Stimulated activated CD4-positive, alpha-beta T cell treated with anti-CD3 and anti-CD28 coated beads, TNF-alpha, amount 100 ng/mL, for 1 hour (primary cell): ENCODE measurements around the gene PRSS3.
"Not testable (repeated sequence)": the region's sequence is repeated elsewhere in the genome, so short reads cannot be mapped to it uniquely, and the experiment has no call there.

ENCODE experiments used
- DNase-seq, 3 donors: peaks; one replicate each; pipeline ENCODE4 v3.0.0-alpha.2; 2020; ENCODE audit warnings: low read depth in 3 of 3, low spot score in 1 of 3

PRSS3 gene

DNA sequence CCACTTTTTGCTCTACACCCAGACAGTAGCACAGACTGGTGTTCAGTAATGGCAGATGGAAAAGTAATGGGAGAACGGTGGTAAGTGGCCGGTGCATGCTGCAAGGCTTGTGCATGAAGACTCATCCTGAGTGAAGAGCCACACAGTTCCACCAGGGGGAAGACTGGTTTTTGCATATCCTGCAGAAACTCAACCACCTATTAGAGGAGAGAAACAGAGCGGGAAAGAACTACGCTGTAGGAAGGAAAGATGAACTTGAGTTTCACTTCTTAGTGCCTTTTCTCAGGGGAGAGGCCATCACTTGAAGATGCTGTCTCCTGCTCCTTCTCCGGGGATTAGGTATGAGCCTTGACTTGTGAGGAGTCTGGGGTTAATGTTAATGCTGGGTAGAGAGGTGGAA is 9.4 kb upstream of the PRSS3 start:
- DNase-seq: no peak

DNA sequence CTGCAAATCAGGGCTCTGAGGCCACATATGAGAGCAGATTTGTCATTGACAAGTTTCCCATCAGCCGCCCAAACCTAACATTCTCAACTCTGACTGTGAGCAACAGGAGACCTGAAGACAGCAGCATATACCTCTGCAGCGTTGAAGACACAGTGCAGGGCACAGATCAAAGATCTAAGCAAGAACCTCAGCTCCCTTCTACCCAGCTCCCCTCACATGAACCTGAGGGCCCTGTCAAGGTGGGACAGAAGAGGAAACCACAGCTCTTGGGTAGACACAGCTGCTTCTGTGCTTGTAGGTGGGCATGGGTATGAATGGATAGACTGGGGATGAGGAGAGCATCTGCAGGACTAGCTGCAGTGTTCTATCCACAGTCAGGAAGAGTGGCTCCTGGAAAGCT is 8.7 kb upstream of the PRSS3 start:
- DNase-seq: no peak

DNA sequence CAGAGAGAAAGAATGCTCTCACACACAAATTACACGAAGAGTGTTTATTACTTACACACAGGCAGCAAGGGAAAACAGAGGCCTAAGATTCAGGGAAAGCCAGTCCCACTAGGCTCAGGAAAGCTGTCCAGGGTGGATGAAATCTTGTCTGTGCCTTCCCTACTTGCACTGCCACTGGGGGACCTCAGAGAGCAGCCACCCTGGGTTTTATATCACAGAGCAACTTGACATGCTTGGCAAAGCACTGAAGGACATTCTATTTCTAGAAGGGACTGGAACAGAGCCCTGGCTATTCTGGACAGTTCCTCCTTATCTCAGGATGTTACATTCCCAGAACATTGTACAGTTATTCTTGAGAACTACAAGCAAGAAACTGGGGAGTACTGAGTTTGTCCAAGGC is 7.5 kb upstream of the PRSS3 start:
- DNase-seq: no peak

DNA sequence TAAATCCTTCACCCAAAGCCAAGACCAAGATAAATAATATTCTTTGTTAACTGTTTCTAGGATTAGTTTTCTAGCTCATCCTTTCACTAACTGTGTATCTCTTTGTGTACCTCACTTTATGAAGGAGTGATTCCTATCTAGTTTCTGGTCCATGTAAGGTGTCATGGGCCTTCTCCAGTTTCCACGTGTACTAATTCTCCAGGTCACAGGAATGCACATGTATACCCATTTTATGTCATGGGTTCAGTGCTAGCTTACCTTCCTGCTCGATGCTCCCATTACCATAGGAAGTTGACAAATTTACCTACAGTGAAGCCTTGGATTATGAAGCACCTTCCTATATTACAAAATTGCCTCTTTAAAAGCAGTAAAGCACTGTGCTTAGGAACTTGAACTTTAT is 5.9 kb upstream of the PRSS3 start:
- DNase-seq: not testable (repeated sequence)

DNA sequence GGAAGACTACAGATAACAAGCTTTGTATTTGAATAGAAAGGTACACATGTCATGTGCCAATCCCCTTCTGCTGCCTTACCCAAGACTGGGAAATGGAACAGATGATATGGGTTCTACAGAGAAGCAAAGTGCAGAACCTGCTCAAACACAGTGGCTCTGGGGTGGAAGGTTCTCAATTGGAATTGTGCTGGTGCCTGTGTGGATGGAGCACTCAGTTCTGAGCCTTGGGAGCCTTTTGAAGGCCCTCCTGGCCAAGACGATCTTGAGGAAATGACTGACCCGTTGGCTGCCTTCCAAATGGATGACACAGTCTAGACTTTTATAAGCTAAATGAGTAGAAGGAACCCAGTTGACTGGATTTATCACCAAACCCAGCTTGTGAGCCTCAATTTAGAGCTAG is 4.2 kb upstream of the PRSS3 start:
- no peak for DNase-seq

DNA sequence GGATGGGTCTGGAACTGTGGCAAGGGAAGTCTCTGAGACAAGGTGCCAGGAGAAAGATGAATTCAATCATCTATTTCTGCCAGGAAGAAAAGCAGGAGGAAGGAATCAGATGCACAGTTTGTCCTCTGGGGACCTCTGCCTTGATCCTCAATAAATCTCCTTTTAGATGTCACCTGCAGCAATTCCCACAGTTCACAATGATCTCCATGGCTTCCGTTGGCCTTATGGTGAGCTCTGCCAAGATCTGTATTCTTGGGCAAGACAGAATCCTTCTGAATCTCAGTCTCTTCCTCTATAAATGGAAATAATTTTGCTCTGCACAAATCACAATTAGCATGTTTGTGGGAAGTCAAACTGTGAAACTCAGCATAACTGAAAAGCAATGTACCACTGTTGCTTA is 1.9 kb upstream of the PRSS3 start:
- DNase-seq: not testable (repeated sequence)

DNA sequence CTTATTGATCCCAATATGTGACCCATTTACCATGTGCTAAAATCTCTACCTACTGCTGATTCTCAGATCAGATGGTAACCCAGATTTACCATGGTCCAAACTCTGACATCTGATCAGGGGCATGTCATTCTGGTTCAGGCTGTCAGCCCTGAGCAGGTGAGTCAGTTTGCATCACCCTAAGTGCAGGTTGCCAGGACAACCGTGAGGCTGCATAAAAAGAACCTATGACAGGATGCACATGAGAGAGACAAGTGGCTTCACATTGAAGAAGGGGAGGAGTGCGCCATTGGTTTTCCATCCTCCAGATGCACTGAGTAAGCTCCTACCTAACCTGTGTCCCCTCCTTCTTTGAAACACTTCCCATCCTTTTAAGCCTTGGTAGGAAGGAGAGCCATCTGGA is 801 bp upstream of the PRSS3 start:
- DNase-seq: no peak

DNA sequence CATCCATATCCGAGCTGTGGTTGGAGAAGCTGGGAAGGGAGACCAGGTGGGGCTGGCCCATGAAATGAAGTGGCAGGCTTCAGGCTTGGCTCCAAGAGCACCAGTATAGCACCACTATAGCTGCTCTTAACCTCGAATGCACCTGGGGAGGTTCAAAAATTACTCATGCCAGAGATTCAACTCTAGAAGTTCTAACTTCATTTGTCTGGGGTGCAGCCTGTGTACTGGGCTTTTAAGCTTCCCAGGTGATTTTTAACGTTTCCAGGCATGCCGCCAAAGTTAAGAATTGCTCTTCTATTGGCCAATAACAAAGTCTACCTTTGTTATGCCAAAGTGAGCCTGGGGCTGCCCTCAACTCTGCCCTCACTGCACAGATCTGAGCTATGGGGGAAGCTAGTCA is 458 bp downstream of the PRSS3 start:
- DNase-seq: no peak

DNA sequence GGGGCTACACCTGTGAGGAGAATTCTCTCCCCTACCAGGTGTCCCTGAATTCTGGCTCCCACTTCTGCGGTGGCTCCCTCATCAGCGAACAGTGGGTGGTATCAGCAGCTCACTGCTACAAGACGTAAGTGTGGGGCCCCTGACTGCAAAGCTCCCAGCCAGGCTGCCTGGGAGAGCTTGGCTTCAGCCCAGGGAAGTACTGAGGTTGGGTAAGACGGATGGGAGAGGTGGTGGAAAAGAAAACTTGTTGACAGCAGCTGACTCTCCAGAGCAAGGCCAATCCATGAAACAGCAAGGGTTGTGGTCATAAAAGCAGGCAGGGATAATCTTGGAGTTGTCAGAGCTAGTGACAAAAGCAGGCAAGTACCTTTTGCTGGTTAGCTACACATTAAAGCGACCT is 1.3 kb downstream of the PRSS3 start:
- DNase-seq: not testable (repeated sequence)

DNA sequence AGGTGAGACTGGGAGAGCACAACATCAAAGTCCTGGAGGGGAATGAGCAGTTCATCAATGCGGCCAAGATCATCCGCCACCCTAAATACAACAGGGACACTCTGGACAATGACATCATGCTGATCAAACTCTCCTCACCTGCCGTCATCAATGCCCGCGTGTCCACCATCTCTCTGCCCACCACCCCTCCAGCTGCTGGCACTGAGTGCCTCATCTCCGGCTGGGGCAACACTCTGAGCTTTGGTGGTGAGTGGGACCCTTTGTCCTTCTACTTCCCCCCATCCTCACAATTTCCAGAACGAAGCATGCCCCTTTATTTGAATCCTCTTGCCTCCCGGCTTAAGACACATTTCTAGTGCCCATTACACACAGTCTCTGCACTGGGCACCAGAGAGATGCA is 2.5 kb downstream of the PRSS3 start:
- DNase-seq: no peak

DNA sequence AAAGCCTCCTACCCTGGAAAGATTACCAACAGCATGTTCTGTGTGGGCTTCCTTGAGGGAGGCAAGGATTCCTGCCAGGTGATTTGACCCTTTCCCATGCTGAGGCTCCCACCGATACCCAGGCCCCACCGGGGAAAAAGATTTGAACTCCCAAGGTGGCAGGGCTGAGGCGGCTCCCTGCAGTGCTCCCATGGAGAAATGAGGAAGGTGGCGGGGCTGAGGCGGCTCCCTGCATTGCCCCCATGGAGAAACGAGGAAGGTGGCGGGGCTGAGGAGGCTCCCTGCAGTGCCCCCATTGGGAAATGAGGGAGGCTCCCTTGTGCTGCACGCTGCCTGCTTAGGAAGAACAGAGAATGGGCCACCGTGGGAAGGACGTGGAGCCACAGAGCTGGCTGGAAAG is 3.2 kb downstream of the PRSS3 start:
- no peak for DNase-seq

DNA sequence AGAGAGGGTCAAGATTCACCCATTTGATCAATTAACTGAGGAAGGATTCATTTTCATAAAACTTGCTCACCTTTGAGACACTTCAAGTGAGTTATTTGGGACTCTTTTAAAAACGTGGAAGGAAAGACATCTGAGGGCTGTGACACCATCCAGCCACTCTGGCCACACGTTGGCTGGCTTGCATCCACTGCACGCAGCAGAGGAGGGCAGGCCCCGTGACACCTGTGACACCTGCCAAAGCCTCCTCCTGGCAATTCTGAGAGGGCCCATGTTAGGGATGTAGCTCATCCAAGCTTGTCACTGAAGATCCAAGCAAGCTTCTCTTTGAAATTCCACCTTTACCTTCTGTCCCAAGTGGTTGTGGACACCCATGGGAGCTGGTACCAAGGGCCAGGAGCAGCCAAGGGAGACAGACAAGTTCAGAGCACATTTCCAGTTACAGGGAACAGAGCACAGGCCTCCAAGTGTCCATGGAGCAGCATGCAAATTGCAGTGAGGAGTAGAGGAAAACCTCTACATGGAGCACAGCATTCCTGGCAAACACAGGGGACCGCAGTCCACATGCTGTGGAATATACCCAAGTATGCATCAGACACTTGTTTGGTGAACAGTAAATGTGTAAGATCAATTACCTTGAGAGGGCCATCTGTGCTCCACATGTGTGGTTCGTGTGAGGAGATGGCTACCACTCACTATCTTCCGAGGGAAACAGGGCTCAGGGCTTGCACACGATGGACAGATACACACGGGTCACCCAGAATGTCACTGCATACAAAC is 4.8 kb downstream of the PRSS3 start:
- DNase-seq: no peak

DNA sequence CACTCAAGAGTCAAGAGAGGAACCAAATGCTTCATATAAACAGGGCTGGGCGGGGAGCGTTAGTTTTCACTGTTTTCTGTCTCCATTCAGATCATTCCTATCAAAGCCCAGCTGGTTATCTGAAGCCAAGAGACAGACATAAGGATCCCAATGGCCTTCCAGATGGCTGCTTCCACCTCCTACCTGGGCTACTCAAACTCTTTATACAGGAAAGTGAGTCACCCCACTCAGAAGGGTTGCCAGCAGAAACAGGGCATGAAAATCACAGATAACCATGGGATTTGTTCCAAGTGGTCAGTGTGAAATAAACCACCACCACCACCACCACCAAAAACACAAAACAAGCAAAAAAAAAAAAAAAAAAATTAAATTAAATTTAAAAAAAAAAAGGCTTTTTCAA is 5.5 kb downstream of the PRSS3 start:
- DNase-seq: no peak

DNA sequence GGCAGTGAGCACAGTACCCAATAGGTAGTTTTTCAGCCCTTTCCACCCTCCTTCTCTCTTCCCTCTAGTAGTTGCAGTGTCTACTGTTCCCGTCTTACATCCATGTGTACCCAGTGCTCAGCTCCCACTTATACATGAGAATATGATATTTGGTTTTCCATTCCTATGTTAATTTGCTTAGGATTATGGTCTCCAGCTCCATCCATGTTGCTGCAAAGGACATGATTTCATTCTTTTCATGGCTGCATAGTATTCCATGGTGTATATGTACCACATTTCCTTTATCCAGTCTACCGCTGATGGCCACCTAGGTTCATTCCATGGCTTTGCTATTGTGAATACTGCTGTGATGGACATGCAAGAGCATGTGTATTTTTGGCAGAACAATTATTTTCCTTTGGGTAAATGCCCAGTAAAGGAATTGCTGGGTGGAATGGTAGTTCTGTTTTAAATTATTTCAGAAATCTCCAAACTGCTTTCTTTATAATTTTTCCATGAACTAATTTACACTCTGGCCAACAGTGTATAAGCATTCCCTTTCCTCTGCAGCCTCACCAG is 6.7 kb downstream of the PRSS3 start:
- DNase-seq: not testable (repeated sequence)

DNA sequence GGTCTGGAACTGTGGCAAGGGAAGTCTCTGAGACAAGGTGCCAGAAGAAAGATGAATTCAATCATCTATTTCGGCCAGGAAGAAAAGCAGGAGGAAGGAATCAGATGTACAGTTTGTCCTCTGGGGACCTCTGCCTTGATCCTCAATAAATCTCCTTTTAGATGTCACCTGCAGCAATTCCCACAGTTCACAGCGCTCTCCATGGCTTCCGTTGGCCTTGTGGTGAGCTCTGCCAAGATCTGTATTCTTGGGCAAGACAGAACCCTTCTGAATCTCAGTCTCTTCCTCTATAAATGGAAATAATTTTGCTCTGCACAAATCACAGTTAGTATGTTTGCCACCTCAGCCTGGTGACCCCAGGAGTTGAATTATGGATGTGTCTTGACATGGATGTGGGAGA is 8.8 kb downstream of the PRSS3 start:
- DNase-seq: not testable (repeated sequence)

DNA sequence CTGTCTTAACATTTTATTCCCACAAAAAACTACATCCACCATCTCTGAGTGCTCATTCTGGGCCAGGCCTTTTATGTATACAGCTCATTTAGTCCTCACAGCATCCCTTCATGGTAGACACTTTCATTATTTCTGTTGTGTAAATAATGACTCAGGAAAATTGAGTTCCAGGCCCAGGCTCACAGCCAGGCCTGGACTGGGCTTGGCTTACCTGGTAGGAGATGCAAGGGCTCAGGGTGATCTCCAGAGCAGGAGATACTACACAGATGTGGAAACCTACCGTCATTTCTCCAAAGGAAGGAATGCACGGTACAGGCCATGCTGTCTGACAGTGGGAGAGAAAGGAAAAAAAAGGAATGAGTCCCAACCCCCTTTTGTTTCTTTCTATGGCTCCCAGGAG is 11.8 kb downstream of the PRSS3 start:
- DNase-seq: not testable (repeated sequence)

DNA sequence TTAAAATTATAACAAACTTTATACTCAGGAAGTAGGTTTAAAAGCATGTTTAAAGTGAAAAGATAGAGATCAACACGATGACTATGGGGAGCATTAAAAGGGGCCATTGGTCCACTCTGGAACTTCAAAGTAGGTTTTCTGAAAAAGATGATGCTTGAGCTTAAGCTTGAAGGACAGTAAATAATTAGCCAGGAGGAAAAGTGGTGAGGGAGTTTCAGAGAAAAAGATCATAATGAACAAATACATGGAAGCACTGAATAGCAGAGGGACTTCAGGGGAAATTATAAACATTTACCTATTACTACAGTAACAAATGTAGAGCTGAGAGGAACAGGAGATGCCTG is 13.6 kb downstream of the PRSS3 start:
- not testable (repeated sequence) for DNase-seq

DNA sequence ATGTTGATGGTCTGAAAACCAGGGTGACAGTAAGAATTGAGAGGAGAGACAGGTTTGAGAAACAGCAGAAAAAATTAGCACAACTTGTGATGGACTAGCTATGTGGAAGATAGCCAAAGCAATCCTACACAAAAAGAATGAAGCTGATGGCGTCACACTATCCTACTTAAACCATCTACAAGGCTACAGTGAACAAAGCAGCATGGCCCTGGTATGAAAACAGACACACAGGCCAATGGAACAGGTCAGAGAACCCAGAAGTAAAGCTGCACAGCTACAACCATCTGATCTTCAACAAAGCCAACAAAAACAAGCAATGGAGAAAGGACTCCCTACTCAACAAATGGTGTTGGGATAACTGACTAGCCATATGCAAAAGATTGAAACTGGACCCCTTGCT is 14.1 kb downstream of the PRSS3 start:
- DNase-seq: no peak

DNA sequence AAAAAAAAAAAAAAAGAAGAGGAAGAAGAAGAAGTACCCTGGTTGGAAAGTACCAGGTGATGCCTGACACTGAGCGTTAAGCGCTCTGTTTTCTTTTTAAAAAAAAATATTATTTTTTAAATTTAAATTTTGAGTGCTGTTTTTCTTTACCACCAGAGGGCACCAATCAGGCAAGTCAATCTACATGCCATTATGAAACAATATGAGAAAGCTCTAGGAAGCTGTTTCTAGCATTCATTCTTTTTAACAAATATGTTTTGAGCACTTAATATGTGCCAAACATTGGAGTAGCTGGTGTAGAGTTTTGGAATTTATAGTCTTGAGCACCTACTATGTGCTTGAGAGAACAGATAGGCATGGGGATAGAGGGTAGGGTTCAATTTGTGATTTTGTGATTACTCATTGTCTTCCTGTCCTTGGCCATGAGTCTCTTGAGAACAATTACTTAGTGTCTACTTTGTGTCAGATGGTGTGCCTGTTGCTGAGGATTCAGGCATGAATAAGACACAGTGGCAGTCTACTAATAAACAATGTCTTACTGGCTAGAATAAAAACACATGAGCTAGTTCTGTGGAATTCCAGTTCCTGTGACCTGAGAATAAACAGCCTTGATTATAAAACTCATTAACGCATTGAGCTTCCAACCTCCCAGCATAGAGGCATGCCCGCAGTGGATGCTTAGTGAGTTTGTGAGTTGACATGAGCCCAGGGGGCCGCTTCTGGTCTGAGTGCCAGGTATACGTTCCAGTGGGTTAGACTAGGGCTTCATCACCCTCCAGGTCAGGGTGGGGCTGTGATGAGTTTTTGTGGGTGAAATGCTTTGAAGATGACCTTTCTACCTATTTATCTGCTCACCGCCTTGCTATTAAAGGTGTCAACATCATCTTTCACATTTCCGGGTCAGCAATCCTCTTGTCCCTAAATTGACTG is 18.6 kb downstream of the PRSS3 start:
- DNase-seq: no peak

DNA sequence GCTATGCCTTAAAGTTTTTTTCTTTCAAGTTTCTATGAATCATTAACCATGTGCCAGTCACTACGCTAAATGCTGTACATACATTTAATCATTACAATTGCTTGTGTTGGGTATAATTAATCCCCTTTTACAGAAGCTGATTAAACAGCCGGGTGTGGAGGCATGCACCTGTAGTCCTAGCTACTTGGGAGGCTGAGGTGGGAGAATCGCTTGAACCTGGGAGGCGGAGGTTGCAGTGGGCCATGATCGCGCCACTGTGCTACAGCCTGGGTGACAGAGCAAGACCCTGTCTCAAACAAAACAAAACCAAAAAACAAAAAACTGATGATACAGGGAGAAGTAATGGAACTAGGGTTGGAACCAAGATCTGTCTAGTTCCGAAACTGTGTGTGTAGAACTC is 20.4 kb downstream of the PRSS3 start:
- no peak for DNase-seq

DNA sequence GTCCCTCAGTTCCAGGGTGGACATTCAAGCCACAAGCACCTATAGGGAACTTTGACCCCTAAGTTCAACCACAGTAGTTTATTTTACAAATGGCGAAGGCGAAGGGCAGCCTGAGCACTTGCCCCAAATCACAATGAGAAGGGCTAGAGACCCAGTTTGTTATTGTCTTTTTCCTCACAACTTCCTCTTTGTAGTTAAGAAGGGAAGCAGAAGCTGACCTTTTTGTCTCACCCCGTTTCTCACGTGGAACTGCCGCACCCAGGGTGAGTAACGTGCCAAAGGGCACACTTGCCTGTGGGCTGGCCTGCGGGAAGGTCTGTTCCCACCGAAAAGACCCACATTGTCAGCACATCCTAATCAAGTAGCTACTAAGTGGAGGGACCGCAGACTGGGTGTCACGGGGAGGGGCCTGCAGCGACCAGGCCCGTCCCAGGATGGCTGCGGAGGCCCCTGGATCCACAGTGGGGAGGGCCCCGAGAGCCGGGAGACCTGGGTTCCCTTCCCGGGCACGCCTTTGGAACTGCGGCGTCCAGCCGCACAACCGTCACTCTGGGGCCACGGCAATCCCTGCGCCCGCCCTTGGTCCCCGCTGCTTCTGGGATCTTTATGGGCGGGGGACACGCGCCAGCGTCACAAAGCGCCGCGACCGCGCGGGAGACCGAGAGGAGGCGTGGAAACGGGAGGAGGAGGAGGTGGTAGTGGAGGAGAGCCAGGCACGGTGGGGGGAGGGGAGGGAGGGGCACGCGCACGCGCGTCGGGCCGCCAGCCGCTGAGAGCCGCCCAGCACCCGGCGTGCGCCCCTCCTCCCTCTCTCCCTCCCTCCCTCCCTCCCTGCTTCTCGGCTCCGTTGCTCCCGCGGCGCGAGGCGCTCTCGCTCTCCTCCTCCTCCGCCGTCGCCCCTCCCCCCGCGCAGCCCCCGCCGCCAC is 21.2 kb downstream of the PRSS3 start, which contains the start of gene UBE2R2:
TSS of gene UBE2R2 (plus strand) at position 834 of the 926 bp plus-strand sequence. CDS start 598 bp downstream, outside the sequence.
- DNase-seq: peak; percentile 83 to 92 (median 86)
